ENCODE data around the gene SLC49A4.

The SLC49A4 gene

DNA sequence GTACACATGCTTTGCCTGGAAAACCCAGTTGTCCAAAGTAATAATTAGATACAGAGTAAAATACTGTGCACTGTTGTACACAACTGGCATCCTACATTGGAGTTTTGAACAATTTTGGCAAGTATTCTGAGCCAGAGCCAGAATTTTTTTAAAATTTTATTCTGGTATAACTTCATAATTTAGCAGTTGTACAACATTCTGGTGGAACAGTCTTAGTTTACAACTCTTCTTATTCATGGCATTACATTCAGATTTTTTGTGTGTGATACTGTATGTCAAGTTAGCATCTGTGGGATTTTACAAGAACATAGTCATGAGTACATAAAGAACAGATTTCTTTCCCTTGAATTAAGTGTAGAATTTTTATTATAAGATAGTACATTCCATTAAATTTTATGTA is 67.5 kb downstream of the SLC49A4 start:
- in situ Hi-C loops (cut with HindIII; ENCODE audit: low sequenced_read_pairs): no loop called here
- no peak for DNase-seq (ENCODE audit: low read depth)
- TF ChIP-seq, protein P1, sequence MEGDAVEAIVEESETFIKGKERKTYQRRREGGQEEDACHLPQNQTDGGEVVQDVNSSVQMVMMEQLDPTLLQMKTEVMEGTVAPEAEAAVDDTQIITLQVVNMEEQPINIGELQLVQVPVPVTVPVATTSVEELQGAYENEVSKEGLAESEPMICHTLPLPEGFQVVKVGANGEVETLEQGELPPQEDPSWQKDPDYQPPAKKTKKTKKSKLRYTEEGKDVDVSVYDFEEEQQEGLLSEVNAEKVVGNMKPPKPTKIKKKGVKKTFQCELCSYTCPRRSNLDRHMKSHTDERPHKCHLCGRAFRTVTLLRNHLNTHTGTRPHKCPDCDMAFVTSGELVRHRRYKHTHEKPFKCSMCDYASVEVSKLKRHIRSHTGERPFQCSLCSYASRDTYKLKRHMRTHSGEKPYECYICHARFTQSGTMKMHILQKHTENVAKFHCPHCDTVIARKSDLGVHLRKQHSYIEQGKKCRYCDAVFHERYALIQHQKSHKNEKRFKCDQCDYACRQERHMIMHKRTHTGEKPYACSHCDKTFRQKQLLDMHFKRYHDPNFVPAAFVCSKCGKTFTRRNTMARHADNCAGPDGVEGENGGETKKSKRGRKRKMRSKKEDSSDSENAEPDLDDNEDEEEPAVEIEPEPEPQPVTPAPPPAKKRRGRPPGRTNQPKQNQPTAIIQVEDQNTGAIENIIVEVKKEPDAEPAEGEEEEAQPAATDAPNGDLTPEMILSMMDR (IDR thresholded peaks at IDR 0.05; ENCODE audit: low read depth, low read length, missing control alignments): no peak
- no peak overlapping the region for H3K4me3 ChIP-seq (ENCODE audit: low read depth, low read length)

DNA sequence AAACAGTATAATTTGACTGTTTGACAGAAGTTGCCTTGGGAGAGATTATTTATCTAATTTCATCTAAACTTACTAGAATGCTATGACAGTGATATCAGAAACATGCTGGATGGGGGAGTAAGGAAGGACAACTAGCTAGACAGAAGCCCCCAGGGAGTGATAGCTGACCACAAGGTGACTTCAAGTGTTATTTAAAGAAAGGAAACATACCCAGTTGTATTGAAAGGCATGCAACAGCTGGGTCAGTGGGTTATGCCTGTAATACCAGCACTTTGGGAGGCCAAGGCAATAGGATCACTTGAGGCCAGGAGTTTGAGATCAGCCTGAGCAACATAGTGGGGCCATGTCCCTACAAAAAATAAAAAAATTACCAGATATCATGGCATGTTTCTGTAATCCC is 69.6 kb downstream of the SLC49A4 start:
- no peak overlapping the region for H3K4me3 ChIP-seq (ENCODE audit: low read depth, low read length)
- TF ChIP-seq, protein P1 (IDR thresholded peaks at IDR 0.05; ENCODE audit: low read depth, low read length, missing control alignments): no peak
- in situ Hi-C loops (cut with HindIII; ENCODE audit: low sequenced_read_pairs): no loop called here
- DNase-seq (ENCODE audit: low read depth): no peak

GRCh38 chr3:122868322-122868721 is 73.5 kb downstream of the SLC49A4 start:
- in situ Hi-C loops (cut with HindIII; ENCODE audit: low sequenced_read_pairs): no loop called here
- TF ChIP-seq, protein P1 (IDR thresholded peaks at IDR 0.05; ENCODE audit: low read depth, low read length, missing control alignments): no peak
- H3K4me3 ChIP-seq (ENCODE audit: low read depth, low read length): no peak overlapping the region

GRCh38 chr3:122873741-122874515 is 79.1 kb downstream of the SLC49A4 start:
- in situ Hi-C loops (cut with HindIII; ENCODE audit: low sequenced_read_pairs): no loop called here
- TF ChIP-seq, protein P1 (IDR thresholded peaks at IDR 0.05; ENCODE audit: low read depth, low read length, missing control alignments): no peak
- no peak for DNase-seq (ENCODE audit: low read depth)
- no peak overlapping the region for H3K4me3 ChIP-seq (ENCODE audit: low read depth, low read length)

More at GRCh38 chr3:122868322-122868721, 73.5 kb downstream of the SLC49A4 start:
- no peak for DNase-seq (ENCODE audit: low read depth)

DNA sequence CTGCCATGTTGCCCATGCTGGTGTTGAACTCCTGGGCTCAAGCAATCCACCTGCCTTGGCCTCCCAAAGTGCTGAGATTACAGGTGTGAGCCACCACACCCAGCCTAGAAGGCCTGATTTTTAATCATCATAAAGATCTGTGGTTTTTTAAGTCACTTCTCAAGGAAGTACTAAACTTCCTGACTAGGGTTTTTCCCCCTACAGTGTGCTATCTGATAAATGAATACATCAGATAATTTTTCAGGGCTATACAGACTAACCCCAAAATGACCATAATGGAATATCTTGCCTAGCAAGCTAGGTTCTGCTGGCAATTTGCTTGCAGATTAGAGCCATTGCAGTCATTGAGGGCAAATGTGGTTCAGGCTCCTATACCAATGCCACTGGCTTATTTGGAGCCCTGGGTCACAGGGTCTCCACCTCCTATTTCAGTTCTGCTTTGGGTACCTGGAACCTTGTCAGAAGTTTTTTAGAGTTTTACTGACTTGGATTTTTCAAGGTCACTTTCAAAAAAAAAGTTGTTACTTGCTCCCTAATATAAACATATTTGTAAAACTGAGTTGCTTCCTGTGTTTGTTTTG is 80.8 kb downstream of the SLC49A4 start:
- TF ChIP-seq, protein P1 (IDR thresholded peaks at IDR 0.05; ENCODE audit: low read depth, low read length, missing control alignments): no peak
- in situ Hi-C loops (cut with HindIII; ENCODE audit: low sequenced_read_pairs): no loop called here
- H3K4me3 ChIP-seq (ENCODE audit: low read depth, low read length): no peak overlapping the region
- DNase-seq (ENCODE audit: low read depth): no peak

GRCh38 chr3:122880173-122880572 is 85.3 kb downstream of the SLC49A4 start:
- TF ChIP-seq, protein P1 (IDR thresholded peaks at IDR 0.05; ENCODE audit: low read depth, low read length, missing control alignments): no peak
- H3K4me3 ChIP-seq (ENCODE audit: low read depth, low read length): no peak overlapping the region
- in situ Hi-C loops (cut with HindIII; ENCODE audit: low sequenced_read_pairs): loop anchor here (5.0 kb wide), 1 partner anchor 38 kb away; no protein-coding TSS in a partner anchor
- DNase-seq (ENCODE audit: low read depth): no peak

Measured in astrocyte of the cerebellum (primary cell).